HepG2 (cell line): Measurements from ENCODE around the gene PLCXD1. TPM values are rescaled to one million over a fixed set of nuclear protein-coding genes. Genes with fewer than 3 reads are reported as not detected.

Experiments
- ATF7 ChIP-seq, 2 experiments: fragments of 450-650 bp in 1 of 2; sonication (generic) in 1 of 2; formaldehyde crosslinking in 1 of 2; IDR thresholded peaks; 2 replicates each; pipeline versions ENCODE4 v1.4.0 to v1.6.1; 2016 to 2020; ENCODE audit warnings: antibody characterized with exemption in 1 of 2, mild to moderate bottlenecking in 1 of 2, missing genetic modification reagents in 1 of 2
- FOXP1 ChIP-seq, 2 experiments: fragments of 450-650 bp in 1 of 2; IDR thresholded peaks; 2 replicates each; pipeline ENCODE4 v1.6.1; 2017 to 2018; ENCODE audit warnings: antibody characterized with exemption in 1 of 2
- KAT2B ChIP-seq: fragments of 150-350 bp; IDR thresholded peaks from 2 replicates; pipeline ENCODE4 v1.6.1; 2014; ENCODE audit warnings: low read depth, low read length, borderline replicate concordance
- KLF15 ChIP-seq: sonication (generic); formaldehyde crosslinking; IDR thresholded peaks from 2 replicates; pipeline ENCODE4 v1.8.1; 2023; ENCODE audit warnings: borderline replicate concordance, mild to moderate bottlenecking, inconsistent platforms, missing genetic modification reagents, mixed read lengths
- MLXIP ChIP-seq: sonication (generic); formaldehyde crosslinking; IDR thresholded peaks from 2 replicates; pipeline ENCODE4 v1.9.0; 2021; ENCODE audit warnings: missing genetic modification reagents, borderline replicate concordance
- MTF1 ChIP-seq: sonication (generic); formaldehyde crosslinking; IDR thresholded peaks from 2 replicates; pipeline ENCODE4 v1.5.0; 2020; ENCODE audit warnings: missing genetic modification reagents
- MTF2 ChIP-seq: sonication (generic); formaldehyde crosslinking; IDR thresholded peaks from 2 replicates; pipeline ENCODE4 v1.5.0; 2020; ENCODE audit warnings: missing genetic modification reagents, borderline replicate concordance
- ONECUT2 ChIP-seq: sonication (generic); formaldehyde crosslinking; IDR thresholded peaks from 2 replicates; pipeline ENCODE4 v1.4.0; 2020; ENCODE audit warnings: missing genetic modification reagents
- RXRA ChIP-seq: sonication (generic); formaldehyde crosslinking; IDR thresholded peaks from 2 replicates; pipeline ENCODE4 v1.5.1; 2020; ENCODE audit warnings: missing genetic modification reagents
- SIN3A ChIP-seq: IDR thresholded peaks from 2 replicates; pipeline ENCODE4 v1.6.1; 2011; ENCODE audit warnings: low read depth, mild to moderate bottlenecking, control low read depth, low read length, borderline replicate concordance
- SMAD9 ChIP-seq: sonication (generic); formaldehyde crosslinking; IDR thresholded peaks from 2 replicates; pipeline ENCODE4 v1.5.1; 2020; ENCODE audit warnings: mild to moderate bottlenecking, missing genetic modification reagents
- TFE3 ChIP-seq: IDR thresholded peaks from 2 replicates; pipeline ENCODE4 v1.6.1; 2016
- TMF1 ChIP-seq: sonication (generic); formaldehyde crosslinking; IDR thresholded peaks from 2 replicates; pipeline ENCODE4 v1.8.1; 2022; ENCODE audit warnings: low read depth, missing genetic modification reagents
- ZBTB49 ChIP-seq: sonication (generic); formaldehyde crosslinking; IDR thresholded peaks from 2 replicates; pipeline ENCODE4 v1.4.0; 2020; ENCODE audit warnings: missing genetic modification reagents, borderline replicate concordance
- ZNF263 ChIP-seq: sonication (generic); formaldehyde crosslinking; IDR thresholded peaks from 2 replicates; pipeline ENCODE4 v1.4.0; 2020; ENCODE audit warnings: missing genetic modification reagents
- ZNF430 ChIP-seq: sonication (generic); formaldehyde crosslinking; IDR thresholded peaks from 2 replicates; pipeline ENCODE4 v1.9.0; 2021; ENCODE audit warnings: mild to moderate bottlenecking, missing genetic modification reagents
- ZNF75D ChIP-seq: sonication (generic); formaldehyde crosslinking; IDR thresholded peaks from 2 replicates; pipeline ENCODE4 v1.8.1; 2023; ENCODE audit warnings: missing genetic modification reagents, mild to moderate bottlenecking, borderline replicate concordance
- ZNF766 ChIP-seq: sonication (generic); formaldehyde crosslinking; IDR thresholded peaks from 2 replicates; pipeline ENCODE4 v1.5.0; 2020; ENCODE audit warnings: missing genetic modification reagents, borderline replicate concordance
- ZNF772 ChIP-seq: sonication (generic); formaldehyde crosslinking; IDR thresholded peaks from 2 replicates; pipeline ENCODE4 v1.5.0; 2020; ENCODE audit warnings: mild to moderate bottlenecking, missing genetic modification reagents
- ZNF788 ChIP-seq: sonication (generic); formaldehyde crosslinking; IDR thresholded peaks from 2 replicates; pipeline ENCODE4 v1.5.0; 2020; ENCODE audit warnings: mild to moderate bottlenecking, missing genetic modification reagents, borderline replicate concordance
- ZSCAN12 ChIP-seq: sonication (generic); formaldehyde crosslinking; IDR thresholded peaks from 2 replicates; pipeline ENCODE4 v1.9.0; 2021; ENCODE audit warnings: mild to moderate bottlenecking, missing genetic modification reagents
- polyA plus RNA-seq, 8 experiments: library from polyadenylated mRNA; depleted of rRNA in 3 of 8; stranded (reverse) in 7 of 8; unstranded in 1 of 8; fragments of >200 nt; fragmentation: Illumina TruSeq in 4 of 8; extraction: Trizol in 4 of 8; gene quantifications; 2 replicates each; pipeline versions ENCODE4 v1.2.1 to v1.2.3, GENCODE V29; 2011 to 2016; ENCODE audit warnings: low read depth in 4 of 8, missing spikeins in 1 of 8, mixed read lengths in 1 of 8; ENCODE audit not compliant: insufficient read depth in 1 of 8
- total RNA-seq, 5 experiments: library from RNA; depleted of rRNA; stranded (reverse); fragments of >200 nt; fragmentation: Illumina TruSeq; extraction: Trizol; gene quantifications; 2 replicates each; pipeline ENCODE4 v1.2.3, GENCODE V29; 2016; ENCODE audit warnings: low read depth in 1 of 5

The PLCXD1 gene
- total and polyA plus RNA-seq, 2 of the 13 experiments (the other 11 are each of a cell fraction or from before 2014, with no cell fraction given), result 87.7 to 153 TPM

DNA sequence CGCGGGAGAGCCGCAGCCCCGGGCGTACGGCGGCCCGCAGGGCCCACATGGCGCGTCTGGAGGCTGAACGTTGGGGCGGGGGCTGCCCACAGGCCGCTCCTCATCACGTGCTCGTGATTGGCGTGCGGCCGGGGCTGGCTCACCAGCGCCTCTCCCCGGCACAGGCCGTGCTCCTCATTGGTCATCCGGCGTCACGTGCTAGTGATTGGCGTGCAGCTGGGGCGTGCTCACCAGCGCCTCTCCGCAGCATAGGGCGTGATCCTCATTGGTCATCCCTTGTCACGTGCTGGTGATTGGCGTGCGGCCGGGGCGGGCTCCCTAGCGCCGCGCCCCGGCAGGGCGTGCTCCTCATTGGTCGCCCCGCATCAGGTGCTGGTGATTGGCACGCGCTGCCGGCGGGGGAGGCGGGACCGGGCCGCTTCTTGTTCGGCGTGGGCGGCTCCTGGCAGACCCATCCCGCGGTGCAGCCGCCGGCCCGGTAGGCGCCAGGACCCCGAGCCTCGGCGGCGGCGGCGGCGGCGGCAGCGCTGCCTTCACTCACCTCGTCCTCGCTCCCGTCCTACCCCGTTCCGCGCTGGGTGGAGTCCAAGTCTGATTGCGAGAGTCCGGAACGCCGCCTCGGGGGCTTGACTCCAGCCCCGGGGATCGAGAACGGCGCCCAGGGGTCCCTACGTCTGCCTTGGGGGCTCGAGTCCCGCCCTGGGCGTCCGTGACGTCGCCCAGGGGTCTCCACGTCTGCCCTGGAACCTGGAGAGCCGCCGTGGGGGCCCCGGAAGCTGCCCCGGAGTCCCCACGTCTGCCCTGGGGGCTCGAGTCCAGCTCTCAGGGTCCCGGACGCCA lies 37.8 kb downstream of the PLCXD1 start, which contains the start of gene GTPBP6 (continued):
- TF ChIP-seq MLXIP (0 out of 2 replicates have a peak, but pooled peaks have one; percentile 10), RXRA (CRISPR knock-in tag) (no peak), FOXP1 (IDR thresholded peaks at IDR 0.05) (no peak), FOXP1 (CRISPR knock-in tag; IDR thresholded peaks at IDR 0.05) (no peak), MTF2 (CRISPR knock-in tag) (no peak), KLF15 (CRISPR knock-in tag) (no peak), SMAD9 (CRISPR knock-in tag) (no peak), ZNF263 (CRISPR knock-in tag) (peak; percentile 13; the same call in 1 of the 2 replicates), TFE3 (CRISPR knock-in tag) (peak; percentile 93), ZBTB49 (CRISPR knock-in tag) (no peak), ZNF75D (CRISPR knock-in tag) (no peak), SIN3A (peak; percentile 18; the same call in 1 of the 2 replicates), ZNF430 (CRISPR knock-in tag) (no peak), ATF7 (IDR thresholded peaks at IDR 0.05) (no peak), ATF7 (CRISPR knock-in tag; IDR thresholded peaks at IDR 0.05) (no peak), TMF1 (CRISPR knock-in tag) (peak; percentile 74; the same call in 1 of the 2 replicates), MTF1 (no peak), ONECUT2 (CRISPR knock-in tag) (no peak), KAT2B (no peak), ZNF772 (CRISPR knock-in tag) (no peak; the same call in 1 of the 2 replicates), ZSCAN12 (CRISPR knock-in tag) (no peak), ZNF766 (CRISPR knock-in tag) (0 out of 2 replicates have a peak, but pooled peaks have one; percentile 47), ZNF788 (peak; percentile 47; the same call in 1 of the 2 replicates)
